Vagina (tissue), 2 donors: ENCODE results near the gene SERTM2. TPM values are rescaled to one million over a fixed set of nuclear protein-coding genes. Genes with fewer than 3 reads are reported as not detected.
"Not testable (repeated sequence)": the region's sequence is repeated elsewhere in the genome, so short reads cannot be mapped to it uniquely, and the experiment has no call there.

ENCODE experiments used
- DNase-seq, 2 donors: peaks; one replicate each; pipeline ENCODE4 v3.0.0-alpha.2; 2017; ENCODE audit errors: extremely low spot score in 2 of 2
- H3K27ac ChIP-seq: fragments of 200-600 bp; sonication (generic); one replicate; pipeline ENCODE4 v1.5.1; 2019
- H3K27me3 ChIP-seq: fragments of 200-600 bp; sonication (generic); one replicate; pipeline ENCODE4 v1.5.1; 2019
- H3K36me3 ChIP-seq, 2 donors: fragments of 200-600 bp; sonication (generic); one replicate each; pipeline ENCODE4 v1.5.1; 2017 to 2019
- H3K4me1 ChIP-seq: fragments of 200-600 bp; sonication (generic); one replicate; pipeline ENCODE4 v1.5.1; 2019
- H3K4me3 ChIP-seq, 2 donors: fragments of 200-600 bp; sonication (generic); 1 replicate in 1 of 2; 2 replicates in 1 of 2; pipeline ENCODE4 v1.5.1; 2016 to 2019
- H3K9me3 ChIP-seq: fragments of 200-600 bp; sonication (generic); one replicate; pipeline ENCODE4 v1.5.1; 2019
- CTCF ChIP-seq, 3 experiments: fragments of 450-650 bp in 2 of 3; fragments of 200-600 bp in 1 of 3; sonication (generic) in 1 of 3; IDR thresholded peaks; one replicate each; pipeline ENCODE4 v1.5.1; 2017 to 2019; ENCODE audit warnings: antibody characterized with exemption in 3 of 3, mild to moderate bottlenecking in 2 of 3, moderate library complexity in 2 of 3
- POLR2A ChIP-seq, 2 donors: fragments of 450-650 bp; IDR thresholded peaks; one replicate each; pipeline ENCODE4 v1.6.1; 2017; ENCODE audit warnings: antibody characterized with exemption in 2 of 2, mild to moderate bottlenecking in 2 of 2, moderate library complexity in 2 of 2
- POLR2AphosphoS5 ChIP-seq, 2 donors: sonication (generic); formaldehyde crosslinking; IDR thresholded peaks; one replicate each; pipeline ENCODE4 v1.9.0; 2017; ENCODE audit warnings: antibody characterized with exemption in 2 of 2, mild to moderate bottlenecking in 2 of 2, low read depth in 1 of 2; ENCODE audit not compliant: insufficient read depth in 1 of 2
- intact Hi-C: fragments of 100-400 bp; cut with DNase I; formaldehyde crosslinking; loops from one replicate; pipeline ENCODE4 v1.15.1; 2023
- total RNA-seq: library from RNA; depleted of rRNA; stranded (reverse); fragments of >200 nt; gene quantifications from one replicate; pipeline ENCODE4 v1.2.3, GENCODE V29; 2016

SERTM2 gene
- total RNA-seq, 1 donor from 2014 or later: 28.2 TPM

GRCh38 chrX:111543212-111543741 lies 31.8 kb downstream of the SERTM2 start:
- no peaks in the 10 kb centered on the region for H3K36me3 ChIP-seq
- TF ChIP-seq POLR2AphosphoS5 (IDR thresholded peaks at IDR 0.05; ENCODE audit: insufficient read depth in 1 of 2, low read depth in 1 of 2) (no peak), CTCF (IDR thresholded peaks at IDR 0.05) (no peak), POLR2A (IDR thresholded peaks at IDR 0.05) (no peak)
- intact Hi-C loops: no loop called here
- DNase-seq: no peak
- H3K27me3 ChIP-seq: no peaks in the 10 kb centered on the region
- no peak overlapping the region for H3K4me3 ChIP-seq
- no peaks in the 10 kb centered on the region for H3K9me3 ChIP-seq
- no peaks in the 10 kb centered on the region for H3K4me1 ChIP-seq
- H3K27ac ChIP-seq: no peak overlapping the region

- H3K36me3 ChIP-seq, DNase-seq, H3K4me1 ChIP-seq, intact Hi-C loops, H3K4me3 ChIP-seq, H3K27me3 ChIP-seq, H3K9me3 ChIP-seq, H3K27ac ChIP-seq: not testable (repeated sequence)
These were observed 37.8 kb downstream of the SERTM2 start for GRCh38 chrX:111549235-111549634.

- DNase-seq: no peak
These were observed 44.0 kb downstream of the SERTM2 start for GRCh38 chrX:111555406-111555958.

GRCh38 chrX:111560801-111561200 lies 49.4 kb downstream of the SERTM2 start:
- H3K4me1 ChIP-seq: no peaks in the 10 kb centered on the region
- TF ChIP-seq CTCF (IDR thresholded peaks at IDR 0.05): no peak
- no peak for TF ChIP-seq POLR2A (IDR thresholded peaks at IDR 0.05)
- TF ChIP-seq POLR2AphosphoS5 (IDR thresholded peaks at IDR 0.05; ENCODE audit: insufficient read depth in 1 of 2, low read depth in 1 of 2): no peak
- DNase-seq: no peak
- no peaks in the 10 kb centered on the region for H3K9me3 ChIP-seq
- H3K27ac ChIP-seq: no peak overlapping the region
- H3K4me3 ChIP-seq: no peak overlapping the region
- intact Hi-C loops: no loop called here
- H3K27me3 ChIP-seq: no peaks in the 10 kb centered on the region
- H3K36me3 ChIP-seq: no peaks in the 10 kb centered on the region

More at GRCh38 chrX:111555406-111555958, 44.0 kb downstream of the SERTM2 start:
- Histone ChIP-seq H3K36me3 (no peaks in the 10 kb centered on the region), H3K9me3 (no peaks in the 10 kb centered on the region), H3K27me3 (no peaks in the 10 kb centered on the region), H3K27ac (no peak overlapping the region), H3K4me1 (no peaks in the 10 kb centered on the region), H3K4me3 (no peak overlapping the region)
- intact Hi-C loops: no loop called here
- TF ChIP-seq POLR2AphosphoS5 (IDR thresholded peaks at IDR 0.05; ENCODE audit: insufficient read depth in 1 of 2, low read depth in 1 of 2) (no peak), POLR2A (IDR thresholded peaks at IDR 0.05) (no peak), CTCF (IDR thresholded peaks at IDR 0.05) (no peak)

GRCh38 chrX:111561851-111562250 lies 50.4 kb downstream of the SERTM2 start:
- Histone ChIP-seq H3K36me3 (no peaks in the 10 kb centered on the region), H3K27ac (no peak overlapping the region), H3K4me3 (no peak overlapping the region), H3K27me3 (no peaks in the 10 kb centered on the region), H3K9me3 (no peaks in the 10 kb centered on the region), H3K4me1 (no peaks in the 10 kb centered on the region)
- TF ChIP-seq CTCF (IDR thresholded peaks at IDR 0.05) (no peak), POLR2A (IDR thresholded peaks at IDR 0.05) (no peak), POLR2AphosphoS5 (IDR thresholded peaks at IDR 0.05; ENCODE audit: insufficient read depth in 1 of 2, low read depth in 1 of 2) (no peak)
- DNase-seq: no peak
- intact Hi-C loops: no loop called here
